ENCODE data around the gene CD47.
A peak's percentile ranks its signal among the peaks of the same experiment; 100 is the strongest.

Gene CD47

GRCh38 chr3:108114423-108115065 is 23.7 kb upstream of the CD47 start:
- no peak for DNase-seq

- DNase-seq: no peak
These were observed 23.1 kb upstream of the CD47 start for GRCh38 chr3:108113975-108114374.

GRCh38 chr3:108110934-108111333 is 20.1 kb upstream of the CD47 start:
- no peak for DNase-seq

- no peak for DNase-seq
These were observed 17.6 kb upstream of the CD47 start for GRCh38 chr3:108108416-108108815.

GRCh38 chr3:108106449-108106848 is 15.6 kb upstream of the CD47 start:
- DNase-seq: no peak

- no peak for DNase-seq
These were observed 15.2 kb upstream of the CD47 start for GRCh38 chr3:108106031-108106430.

GRCh38 chr3:108103886-108104797 is 13.3 kb upstream of the CD47 start:
- DNase-seq: peak in 1 of 3 experiments; percentile 12

GRCh38 chr3:108103040-108103751 is 12.4 kb upstream of the CD47 start:
- DNase-seq: no peak

- no peak for DNase-seq
These were observed 11.7 kb upstream of the CD47 start for GRCh38 chr3:108102420-108103039.

- DNase-seq: peak in 2 of 3 experiments; percentile 28 to 65
These were observed 10.3 kb upstream of the CD47 start for GRCh38 chr3:108100906-108101660.

- DNase-seq: peak in 1 of 3 experiments; percentile 15
These were observed 9.0 kb upstream of the CD47 start for GRCh38 chr3:108099679-108100428.

- no peak for DNase-seq
These were observed 8.4 kb upstream of the CD47 start for GRCh38 chr3:108099244-108099643.

- no peak for DNase-seq
These were observed 7.2 kb upstream of the CD47 start for GRCh38 chr3:108098003-108098370.

- DNase-seq: no peak
These were observed 6.6 kb upstream of the CD47 start for GRCh38 chr3:108097322-108098002.

- peak in 1 of 3 experiments; percentile 54 for DNase-seq
These were observed 5.9 kb upstream of the CD47 start for GRCh38 chr3:108096532-108097321.

GRCh38 chr3:108093616-108094015 is 2.8 kb upstream of the CD47 start:
- DNase-seq: no peak

- no peak for DNase-seq
These were observed 2.2 kb upstream of the CD47 start for GRCh38 chr3:108093021-108093420.

GRCh38 chr3:108092501-108092900 is 1.7 kb upstream of the CD47 start:
- no peak for DNase-seq

GRCh38 chr3:108091498-108092250 is 843 bp upstream of the CD47 start:
- no peak for DNase-seq
